Heart right ventricle (tissue), 16 donors: ENCODE measurements around the gene HPD. TPM values are rescaled to one million over a fixed set of nuclear protein-coding genes. Genes with fewer than 3 reads are reported as not detected.
A peak's percentile ranks its signal among the peaks of the same experiment; 100 is the strongest.

Experiments used
- ATAC-seq, 8 donors: fragments of 200-7000 bp; cut with Tn5 transposase; one replicate each; pipeline ENCODE4 v1.9.1; 2020; ENCODE audit warnings: mild to moderate bottlenecking in 8 of 8, moderate library complexity in 8 of 8, moderate number of reproducible peaks in 1 of 8
- DNase-seq, 2 donors: peaks; one replicate each; pipeline ENCODE4 v3.0.0-alpha.2; 2020
- H3K27ac ChIP-seq, 10 donors: fragments of 200-600 bp; sonication (generic) in 2 of 10; one replicate each; pipeline versions ENCODE4 v1.5.0 to v1.8.0; 2020 to 2022; ENCODE audit warnings: mild to moderate bottlenecking in 3 of 10
- H3K27me3 ChIP-seq, 7 donors: fragments of 200-600 bp; one replicate each; pipeline ENCODE4 v1.8.0; 2021 to 2022; ENCODE audit warnings: mild to moderate bottlenecking in 2 of 7
- H3K36me3 ChIP-seq, 9 donors: fragments of 200-600 bp; sonication (generic) in 1 of 9; one replicate each; pipeline versions ENCODE4 v1.5.0 to v1.8.0; 2020 to 2022; ENCODE audit warnings: mild to moderate bottlenecking in 2 of 9
- H3K4me1 ChIP-seq, 9 donors: fragments of 200-600 bp; sonication (generic) in 1 of 9; one replicate each; pipeline versions ENCODE4 v1.5.0 to v1.8.0; 2020 to 2022; ENCODE audit warnings: mild to moderate bottlenecking in 4 of 9
- H3K4me3 ChIP-seq, 10 donors: fragments of 200-600 bp; sonication (generic) in 2 of 10; one replicate each; pipeline versions ENCODE4 v1.5.0 to v1.8.0; 2020 to 2022; ENCODE audit warnings: mild to moderate bottlenecking in 7 of 10, moderate library complexity in 2 of 10
- H3K9me3 ChIP-seq, 11 donors: fragments of 200-600 bp in 10 of 11; sonication (generic) in 2 of 11; one replicate each; pipeline versions ENCODE4 v1.5.0 to v1.8.0; 2013 to 2022; ENCODE audit warnings: mild to moderate bottlenecking in 2 of 11, control low read depth in 1 of 11, moderate library complexity in 1 of 11
- WGBS, 2 donors: extraction: QIAGEN DNeasy Blood & Tissue Kit; methylation state at CpG; one replicate each; pipeline ENCODE4 v1.1.7; 2013; ENCODE audit warnings: inconsistent platforms in 1 of 2; 5-methylcytosine and 5-hydroxymethylcytosine counted together
- intact Hi-C, 10 donors: fragments of 100-400 bp; cut with DNase I; formaldehyde crosslinking; loops; one replicate each; pipeline versions ENCODE4 v1.11.1 to v1.14.2; 2022
- polyA plus RNA-seq, 2 donors: library from polyadenylated mRNA; stranded (reverse); fragments of 200-250 nt; gene quantifications; one replicate each; pipeline ENCODE4 v1.2.3, GENCODE V29; 2013
- total RNA-seq, 10 donors: library from RNA; stranded (reverse); fragmentation: NEBNext Ultra II Directional in 3 of 10; extraction: Animal tissue kit (Norgen Biotek cat#: 25700) in 3 of 10; gene quantifications; one replicate each; pipeline versions ENCODE4 v1.2.1 to v1.2.4, GENCODE V29; 2021 to 2023
- TF ChIP-seq, protein P1 (sequence below), 9 donors: fragments of 200-600 bp; sonication (generic) in 2 of 9; IDR thresholded peaks; one replicate each; pipeline versions ENCODE4 v1.5.0 to v1.8.0; 2021 to 2022; ENCODE audit warnings: antibody characterized with exemption in 9 of 9, mild to moderate bottlenecking in 5 of 9, moderate library complexity in 1 of 9
- donor health status: Arrhythmogenic right ventricular cardiomyopathy.
- donor health status: ischemic (EF 13 %, LVEDD 7.1; RV severe dilation, severe dysfunction).
- donor health status: healthy with polysubstance abuse.
- donor health status: DM: no; HTN: yes; CAD: no.
- donor health status: DM: no; HTN: no; CAD: no.
- donor health status: ischemic (EF 25% LVEDD 6.9; RV normal size, moderate dysfunction).
- donor health status: ischemic (EF 25% LVEDD 5.7; RV mildly dilated, moderate dysfunction).
- donor health status: healthy.
- donor health status: DM: yes; HTN: yes; CAD: no.
- donor health status: Ischemic cardiomyopathy.
- donor health status: ischemic (EF 35%, LVEDD 5.7; RV mildly dilated, moderate dysfunction).
- donor health status: nonischemic (EF 11% LVEDD 7.7; RV severe dilation, severe dysfunction).
- donor health status: DM: yes; HTN: yes; CAD: no.
- donor health status: PGD.
- donor health status: ischemic (EF 29% LVEDD 5.4; RV normal size, mild dysfunction).
- donor health status: nonischemic (EF 23%, LVEDD 6.1; RV moderate dilation, normal function).

Gene HPD
- total and polyA plus RNA-seq, 12 donors, result 0.24 to 3.4 (median 1.2) TPM

DNA sequence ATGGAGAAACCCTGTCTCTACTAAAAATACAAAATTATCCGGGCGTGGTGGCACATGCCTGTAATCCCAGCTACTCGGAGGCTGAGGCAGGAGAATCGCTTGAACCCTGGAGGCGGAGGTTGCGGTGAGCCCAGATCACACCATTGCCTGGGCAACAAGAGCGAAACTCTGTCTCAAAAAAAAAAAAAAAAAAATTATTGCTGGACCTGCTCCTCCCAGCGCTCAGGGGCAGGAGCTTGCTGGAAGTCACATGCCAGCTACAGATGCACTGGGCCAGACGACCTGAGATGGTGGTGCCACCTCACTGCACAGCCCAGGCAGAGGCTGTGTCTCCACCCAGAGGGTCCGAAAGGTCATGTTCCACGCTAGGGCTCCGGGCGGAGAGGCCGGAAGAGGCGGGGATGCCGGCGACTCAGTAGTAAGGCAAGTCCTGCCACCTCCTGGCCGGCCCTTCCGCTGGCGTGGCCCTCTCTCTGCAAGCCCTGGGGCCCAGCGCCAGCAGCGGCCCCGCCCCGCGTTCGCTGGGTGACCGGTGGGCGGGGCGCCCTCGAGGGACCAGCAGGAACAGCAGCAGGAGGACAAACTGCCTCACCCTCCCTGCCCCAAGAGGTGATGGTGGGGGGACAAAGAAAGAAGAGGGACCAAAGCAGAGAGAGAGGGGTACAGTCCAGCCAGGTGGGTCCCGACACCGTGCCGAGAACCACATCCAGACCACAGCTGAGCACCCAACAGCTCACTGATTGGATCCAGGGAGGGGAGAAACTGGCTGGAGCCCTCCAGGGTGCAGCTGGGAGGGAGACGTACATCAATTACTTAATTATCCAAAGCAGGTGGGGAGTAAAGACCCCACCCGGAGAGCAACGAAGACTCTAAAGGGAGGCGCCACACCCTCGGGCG lies 61.6 kb downstream of the HPD start:
- WGBS, 2 donors, result 10 to 16% methylated on average over 39 of the region's 39 CpGs
- peak; percentile 19 to 69 (median 56) for ATAC-seq

DNA sequence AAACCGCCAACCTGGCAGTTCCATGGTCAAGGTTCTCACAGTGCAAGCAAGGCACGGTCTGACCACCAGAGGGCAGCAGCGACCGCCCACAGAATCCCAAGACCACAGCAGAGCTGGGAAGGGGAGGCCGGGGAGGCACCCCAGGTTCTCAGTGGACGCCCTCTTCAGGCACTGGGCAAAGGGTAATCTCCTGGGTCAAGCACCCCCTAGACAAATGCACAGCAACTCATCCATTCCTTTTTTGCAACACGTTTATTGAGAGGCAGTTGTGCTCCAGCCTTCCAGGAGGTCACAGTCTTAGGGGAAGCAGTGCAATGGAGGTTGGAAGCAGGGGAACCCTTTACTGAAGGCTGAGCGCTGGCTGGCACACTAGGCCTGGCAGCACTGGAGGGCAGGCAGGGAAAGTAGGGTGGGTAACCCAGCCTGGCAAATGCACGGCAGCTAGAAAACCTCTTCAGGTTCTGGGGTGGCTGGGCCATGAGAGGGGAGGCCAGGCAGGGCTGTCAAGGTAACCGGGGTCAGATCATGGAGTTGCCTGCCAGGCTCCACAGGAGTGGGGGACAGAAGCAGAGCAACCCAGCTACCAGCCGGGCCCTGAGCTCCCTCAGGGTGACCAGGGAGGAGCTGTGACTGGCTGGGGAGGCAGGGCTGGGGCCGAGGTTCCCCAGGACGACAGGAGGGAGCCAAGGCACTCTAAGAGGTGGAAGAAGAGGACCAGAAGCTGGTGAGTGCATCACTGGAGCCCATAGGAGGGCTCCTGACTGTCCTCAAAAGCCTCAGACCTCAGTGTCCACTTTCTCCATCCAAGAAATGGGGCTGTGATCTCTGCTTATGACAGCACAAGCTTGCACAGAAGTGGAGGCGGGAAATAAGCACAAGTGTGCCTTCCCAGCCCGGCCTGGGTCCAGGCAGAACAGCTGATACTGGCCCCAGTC lies 63.4 kb downstream of the HPD start:
- H3K4me3 ChIP-seq, result peak overlapping the region in 6 of 10 donors; percentile 56 to 72 (median 60)
- ATAC-seq (peak; percentile 17 to 73 (median 51)), DNase-seq (peak; percentile 89 to 91)
- intact Hi-C loops, result loop anchor here in 9 of 10 donors (1.0 to 5.0 kb wide), 8 partner anchors 16 to 98 kb away; partner anchors contain the start of gene PSMD9 (in 3 of the 9)
- peak overlapping the region; percentile 20 to 100 (median 100) for H3K27ac ChIP-seq
- peaks cover 44 to 82% (median 72%) of the 10 kb centered on the region in 9 donors for H3K4me1 ChIP-seq
- no peaks in the 10 kb centered on the region for H3K9me3 ChIP-seq
- TF ChIP-seq, protein P1, sequence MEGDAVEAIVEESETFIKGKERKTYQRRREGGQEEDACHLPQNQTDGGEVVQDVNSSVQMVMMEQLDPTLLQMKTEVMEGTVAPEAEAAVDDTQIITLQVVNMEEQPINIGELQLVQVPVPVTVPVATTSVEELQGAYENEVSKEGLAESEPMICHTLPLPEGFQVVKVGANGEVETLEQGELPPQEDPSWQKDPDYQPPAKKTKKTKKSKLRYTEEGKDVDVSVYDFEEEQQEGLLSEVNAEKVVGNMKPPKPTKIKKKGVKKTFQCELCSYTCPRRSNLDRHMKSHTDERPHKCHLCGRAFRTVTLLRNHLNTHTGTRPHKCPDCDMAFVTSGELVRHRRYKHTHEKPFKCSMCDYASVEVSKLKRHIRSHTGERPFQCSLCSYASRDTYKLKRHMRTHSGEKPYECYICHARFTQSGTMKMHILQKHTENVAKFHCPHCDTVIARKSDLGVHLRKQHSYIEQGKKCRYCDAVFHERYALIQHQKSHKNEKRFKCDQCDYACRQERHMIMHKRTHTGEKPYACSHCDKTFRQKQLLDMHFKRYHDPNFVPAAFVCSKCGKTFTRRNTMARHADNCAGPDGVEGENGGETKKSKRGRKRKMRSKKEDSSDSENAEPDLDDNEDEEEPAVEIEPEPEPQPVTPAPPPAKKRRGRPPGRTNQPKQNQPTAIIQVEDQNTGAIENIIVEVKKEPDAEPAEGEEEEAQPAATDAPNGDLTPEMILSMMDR (IDR thresholded peaks at IDR 0.05), result peak; percentile 95 to 98 (median 97)
- H3K36me3 ChIP-seq, result peaks cover 0 to 34% (median 7%) of the 10 kb centered on the region in 9 donors
- WGBS, 2 donors, result 27 to 31% methylated on average over 15 of the region's 15 CpGs
- no peaks in the 10 kb centered on the region for H3K27me3 ChIP-seq

More for the DNA sequence above, 61.6 kb downstream of the HPD start:
- peak overlapping the region; percentile 4 to 87 (median 68) for H3K4me3 ChIP-seq
- H3K9me3 ChIP-seq, result no peaks in the 10 kb centered on the region
- DNase-seq, result peak; percentile 92 to 96
- TF ChIP-seq, protein P1 (IDR thresholded peaks at IDR 0.05), result peak in 8 of 9 donors; percentile 34 to 69 (median 44)
- H3K36me3 ChIP-seq, result peaks cover 0 to 34% (median 7%) of the 10 kb centered on the region in 9 donors
- H3K4me1 ChIP-seq, result peaks cover 44 to 77% (median 67%) of the 10 kb centered on the region in 9 donors
- peak overlapping the region; percentile 80 to 100 (median 100) for H3K27ac ChIP-seq
- H3K27me3 ChIP-seq, result no peaks in the 10 kb centered on the region
- intact Hi-C loops, result loop anchor here in 3 of 10 donors (1.0 to 5.0 kb wide), 2 partner anchors 90 to 91 kb away; partner anchors contain the start of gene PSMD9 (in 3 of the 3)

DNA sequence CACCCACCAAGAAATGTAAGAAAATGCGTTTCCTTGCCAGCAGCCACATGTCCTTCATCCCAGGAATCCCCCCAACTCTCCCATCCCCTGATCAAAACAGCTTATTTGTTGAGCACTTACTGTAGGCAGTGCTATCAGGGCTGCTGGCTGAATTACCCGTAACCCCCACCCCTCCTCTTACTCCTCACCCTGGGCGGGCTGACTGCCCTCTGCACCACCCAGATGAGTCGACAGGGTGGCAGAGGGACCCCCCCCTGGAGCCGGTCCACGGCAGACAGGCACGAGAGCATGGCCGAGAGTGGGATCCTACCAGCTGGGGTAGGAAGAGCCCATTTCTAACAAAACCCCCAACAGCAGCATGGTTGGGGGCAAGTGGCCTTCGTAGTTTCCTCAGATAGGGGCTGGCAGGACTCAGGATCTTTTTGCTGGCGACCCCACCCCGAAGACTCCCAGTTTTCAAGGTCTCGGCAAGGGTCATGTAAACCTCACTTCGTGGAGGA lies 64.1 kb downstream of the HPD start:
- intact Hi-C loops, result loop anchor here (1.0 to 5.0 kb wide), 11 partner anchors 16 to 98 kb away; partner anchors contain the start of gene PSMD9 (in 5 of the 10)
- Histone ChIP-seq H3K27ac (peak overlapping the region; percentile 20 to 100 (median 100)), H3K4me1 (peaks cover 44 to 86% (median 76%) of the 10 kb centered on the region in 9 donors), H3K36me3 (peaks cover 0 to 34% (median 7%) of the 10 kb centered on the region in 9 donors), H3K9me3 (no peaks in the 10 kb centered on the region), H3K4me3 (peak overlapping the region in 7 of 10 donors; percentile 14 to 72 (median 60)), H3K27me3 (no peaks in the 10 kb centered on the region)
- no peak for DNase-seq
- ATAC-seq, result peak in 4 of 8 donors; percentile 0 to 2 (median 0)
- WGBS, 2 donors, result 1 to 2% methylated on average over 13 of the region's 13 CpGs
- TF ChIP-seq, protein P1 (IDR thresholded peaks at IDR 0.05), result no peak
